Transverse colon (tissue), 4 donors: ENCODE results near the gene MPRIP. TPM values are rescaled to one million over a fixed set of nuclear protein-coding genes. Genes with fewer than 3 reads are reported as not detected.

Source experiments
- DNase-seq: peaks from one replicate; pipeline ENCODE4 v3.0.0-alpha.2; 2019
- H3K27ac ChIP-seq, 4 donors: fragments of 200-600 bp; sonication (generic); 2 replicates each; pipeline ENCODE4 v1.5.1; 2016 to 2018; ENCODE audit warnings: inconsistent platforms in 4 of 4
- H3K27me3 ChIP-seq: fragments of 200-600 bp; sonication (generic); 2 replicates; pipeline ENCODE4 v1.5.1; 2017; ENCODE audit warnings: inconsistent platforms
- H3K36me3 ChIP-seq, 4 donors: fragments of 200-600 bp; sonication (generic); 2 replicates each; pipeline ENCODE4 v1.5.1; 2017 to 2019; ENCODE audit warnings: inconsistent platforms in 4 of 4
- H3K4me1 ChIP-seq, 4 donors: fragments of 200-600 bp; sonication (generic); 2 replicates each; pipeline ENCODE4 v1.5.1; 2017 to 2020; ENCODE audit warnings: inconsistent platforms in 4 of 4
- H3K4me3 ChIP-seq, 4 donors: fragments of 200-600 bp; sonication (generic); 1 replicate in 1 of 4; 2 replicates in 3 of 4; pipeline versions ENCODE4 v1.5.1 to v1.6.1; 2017 to 2019; ENCODE audit warnings: inconsistent platforms in 4 of 4
- H3K9me3 ChIP-seq, 2 donors: fragments of 200-600 bp; sonication (generic); 2 replicates each; pipeline ENCODE4 v1.5.1; 2017 to 2019; ENCODE audit warnings: inconsistent platforms in 2 of 2
- EP300 ChIP-seq: sonication (generic); formaldehyde crosslinking; IDR thresholded peaks from one replicate; pipeline ENCODE4 v1.6.1; 2017; ENCODE audit warnings: antibody characterized with exemption, low read depth
- POLR2A ChIP-seq: fragments of 450-650 bp; IDR thresholded peaks from one replicate; pipeline ENCODE4 v1.6.1; 2016; ENCODE audit warnings: antibody characterized with exemption, mild to moderate bottlenecking, moderate library complexity
- POLR2AphosphoS5 ChIP-seq, 3 donors: sonication (generic); formaldehyde crosslinking; IDR thresholded peaks; one replicate each; pipeline ENCODE4 v1.6.1; 2016; ENCODE audit warnings: antibody characterized with exemption in 3 of 3
- WGBS, 2 donors: methylation state at CpG; one replicate each; pipeline ENCODE4 v1.1.5; 2018; ENCODE audit warnings: low coverage in 1 of 2; 5-methylcytosine and 5-hydroxymethylcytosine counted together
- in situ Hi-C, 4 donors: fragments of 200-750 bp; cut with MboI; loops; one replicate each; pipeline versions ENCODE4 v1.15.0 to v1.15.1; 2017; ENCODE audit warnings: low sequenced_read_pairs in 3 of 4, low pct_ligation_motif_present in 1 of 4, low pct_unique_long_range_greater_than_20kb in 1 of 4
- intact Hi-C: fragments of 100-400 bp; cut with DNase I; formaldehyde crosslinking; loops from one replicate; pipeline ENCODE4 v1.15.1; 2023; ENCODE audit warnings: low total_unique reads
- total RNA-seq, 4 donors: library from RNA; depleted of rRNA; stranded (reverse); fragments of >200 nt; gene quantifications; one replicate each; pipeline ENCODE4 v1.1.0, GENCODE V29; 2016
- TF ChIP-seq, protein P1 (sequence below), 5 experiments: fragments of 200-600 bp in 3 of 5; fragments of 450-650 bp in 2 of 5; sonication (generic) in 3 of 5; IDR thresholded peaks; 1 replicate in 2 of 5; 2 replicates in 3 of 5; pipeline ENCODE4 v1.5.1; 2016 to 2017; ENCODE audit warnings: antibody characterized with exemption in 5 of 5, inconsistent platforms in 3 of 5, mild to moderate bottlenecking in 2 of 5, moderate library complexity in 1 of 5

MPRIP gene
- total RNA-seq, 4 donors from 2014 or later, result 124 to 368 (median 158) TPM

- WGBS, 2 donors, result 93% methylated on average over 3 to 5 of the region's 5 CpGs
- intact Hi-C loops (no loop called here), in situ Hi-C loops (no loop called here)
- Histone ChIP-seq H3K4me3 (no peak overlapping the region), H3K4me1 (peaks cover 5 to 16% (median 12%) of the 10 kb centered on the region in 4 donors), H3K36me3 (peaks cover 0 to 49% (median 21%) of the 10 kb centered on the region in 4 donors), H3K27ac (no peak overlapping the region), H3K27me3 (no peaks in the 10 kb centered on the region), H3K9me3 (no peaks in the 10 kb centered on the region)
- no peak for DNase-seq
- no peak for TF ChIP-seq POLR2AphosphoS5 (IDR thresholded peaks at IDR 0.05)
- no peak for TF ChIP-seq POLR2A
- TF ChIP-seq, protein P1, sequence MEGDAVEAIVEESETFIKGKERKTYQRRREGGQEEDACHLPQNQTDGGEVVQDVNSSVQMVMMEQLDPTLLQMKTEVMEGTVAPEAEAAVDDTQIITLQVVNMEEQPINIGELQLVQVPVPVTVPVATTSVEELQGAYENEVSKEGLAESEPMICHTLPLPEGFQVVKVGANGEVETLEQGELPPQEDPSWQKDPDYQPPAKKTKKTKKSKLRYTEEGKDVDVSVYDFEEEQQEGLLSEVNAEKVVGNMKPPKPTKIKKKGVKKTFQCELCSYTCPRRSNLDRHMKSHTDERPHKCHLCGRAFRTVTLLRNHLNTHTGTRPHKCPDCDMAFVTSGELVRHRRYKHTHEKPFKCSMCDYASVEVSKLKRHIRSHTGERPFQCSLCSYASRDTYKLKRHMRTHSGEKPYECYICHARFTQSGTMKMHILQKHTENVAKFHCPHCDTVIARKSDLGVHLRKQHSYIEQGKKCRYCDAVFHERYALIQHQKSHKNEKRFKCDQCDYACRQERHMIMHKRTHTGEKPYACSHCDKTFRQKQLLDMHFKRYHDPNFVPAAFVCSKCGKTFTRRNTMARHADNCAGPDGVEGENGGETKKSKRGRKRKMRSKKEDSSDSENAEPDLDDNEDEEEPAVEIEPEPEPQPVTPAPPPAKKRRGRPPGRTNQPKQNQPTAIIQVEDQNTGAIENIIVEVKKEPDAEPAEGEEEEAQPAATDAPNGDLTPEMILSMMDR (IDR thresholded peaks at IDR 0.05), result no peak
Measured at GRCh38 chr17:17154556-17154955, 112.3 kb downstream of the MPRIP start.

GRCh38 chr17:17154981-17155380 lies 112.7 kb downstream of the MPRIP start:
- no peak overlapping the region for H3K27ac ChIP-seq
- 83 to 92% methylated on average over 8 of the region's 8 CpGs for WGBS, 2 donors
- no peak overlapping the region for H3K4me3 ChIP-seq
- in situ Hi-C loops, result no loop called here
- H3K4me1 ChIP-seq, result peaks cover 5 to 16% (median 12%) of the 10 kb centered on the region in 4 donors
- intact Hi-C loops, result no loop called here
- no peaks in the 10 kb centered on the region for H3K27me3 ChIP-seq
- TF ChIP-seq, protein P1 (IDR thresholded peaks at IDR 0.05), result no peak
- no peak for TF ChIP-seq POLR2AphosphoS5 (IDR thresholded peaks at IDR 0.05)
- TF ChIP-seq POLR2A, result no peak
- TF ChIP-seq EP300, result no peak
- no peak for DNase-seq
- no peaks in the 10 kb centered on the region for H3K9me3 ChIP-seq
- H3K36me3 ChIP-seq, result peaks cover 0 to 53% (median 22%) of the 10 kb centered on the region in 4 donors

GRCh38 chr17:17155568-17155967 lies 113.3 kb downstream of the MPRIP start:
- no peaks in the 10 kb centered on the region for H3K27me3 ChIP-seq
- no peak overlapping the region for H3K27ac ChIP-seq
- H3K4me3 ChIP-seq, result no peak overlapping the region
- intact Hi-C loops (no loop called here), in situ Hi-C loops (no loop called here)
- DNase-seq, result no peak
- 95% methylated on average over 3 of the region's 3 CpGs; no CpG with 5 or more reads in 1 of the 2 donors for WGBS, 2 donors
- peaks cover 5 to 16% (median 12%) of the 10 kb centered on the region in 4 donors for H3K4me1 ChIP-seq
- TF ChIP-seq, protein P1 (IDR thresholded peaks at IDR 0.05), result no peak
- TF ChIP-seq EP300 (no peak), POLR2AphosphoS5 (IDR thresholded peaks at IDR 0.05) (no peak), POLR2A (no peak)
- H3K36me3 ChIP-seq, result peaks cover 0 to 59% (median 23%) of the 10 kb centered on the region in 4 donors
- H3K9me3 ChIP-seq, result no peaks in the 10 kb centered on the region

DNA sequence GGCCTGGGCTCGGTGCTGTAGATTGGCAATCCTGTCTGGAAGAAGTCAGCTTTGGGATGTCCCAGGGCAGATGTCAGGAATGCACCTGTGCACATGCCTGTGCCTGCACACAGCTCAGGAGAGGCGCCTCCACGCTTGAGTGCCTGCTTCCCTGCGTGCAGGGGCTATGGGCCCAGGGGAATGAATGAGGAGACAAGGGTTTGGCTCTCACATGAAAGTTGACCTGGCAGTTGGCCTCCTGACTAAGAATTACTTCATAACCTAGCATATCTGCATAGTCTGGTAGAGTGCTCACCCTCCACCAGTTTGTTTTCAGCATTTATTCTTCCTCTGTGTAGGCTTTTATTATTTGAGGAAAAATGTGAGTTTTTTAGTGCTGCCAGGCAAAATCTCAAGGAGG lies 113.8 kb downstream of the MPRIP start:
- Histone ChIP-seq H3K27me3 (no peaks in the 10 kb centered on the region), H3K4me1 (peaks cover 5 to 16% (median 12%) of the 10 kb centered on the region in 4 donors), H3K27ac (no peak overlapping the region), H3K36me3 (peaks cover 0 to 62% (median 24%) of the 10 kb centered on the region in 4 donors), H3K9me3 (no peaks in the 10 kb centered on the region), H3K4me3 (no peak overlapping the region)
- WGBS, 2 donors, result 96% methylated on average over 4 of the region's 4 CpGs; no CpG with 5 or more reads in 1 of the 2 donors
- no peak for TF ChIP-seq POLR2AphosphoS5 (IDR thresholded peaks at IDR 0.05)
- DNase-seq, result no peak
- intact Hi-C loops (no loop called here), in situ Hi-C loops (no loop called here)

GRCh38 chr17:17156511-17156910 lies 114.3 kb downstream of the MPRIP start:
- intact Hi-C loops (no loop called here), in situ Hi-C loops (no loop called here)
- Histone ChIP-seq H3K9me3 (no peaks in the 10 kb centered on the region), H3K4me1 (peaks cover 3 to 12% (median 10%) of the 10 kb centered on the region in 4 donors), H3K27me3 (no peaks in the 10 kb centered on the region), H3K4me3 (no peak overlapping the region), H3K27ac (no peak overlapping the region), H3K36me3 (peaks cover 0 to 66% (median 26%) of the 10 kb centered on the region in 4 donors)
- WGBS, 2 donors, result 85% methylated on average over 10 of the region's 10 CpGs; no CpG with 5 or more reads in 1 of the 2 donors
- no peak for DNase-seq
- TF ChIP-seq, protein P1 (IDR thresholded peaks at IDR 0.05), result no peak
- no peak for TF ChIP-seq POLR2AphosphoS5 (IDR thresholded peaks at IDR 0.05)
- no peak for TF ChIP-seq POLR2A
- no peak for TF ChIP-seq EP300
